ENCODE data around the gene SRPRB.
"Not testable (repeated sequence)": the region's sequence is repeated elsewhere in the genome, so short reads cannot be mapped to it uniquely, and the experiment has no call there.

The SRPRB gene

GRCh38 chr3:133779626-133780203 lies 25.9 kb upstream of the SRPRB start:
- no peak for DNase-seq

GRCh38 chr3:133780756-133781155 lies 24.9 kb upstream of the SRPRB start:
- not testable (repeated sequence) for DNase-seq

GRCh38 chr3:133781570-133781969 lies 24.0 kb upstream of the SRPRB start:
- no peak for DNase-seq

GRCh38 chr3:133782454-133782853 lies 23.2 kb upstream of the SRPRB start:
- no peak for DNase-seq

- no peak for DNase-seq
Observed at GRCh38 chr3:133783762-133784161, 21.9 kb upstream of the SRPRB start.

- no peak for DNase-seq
Observed at GRCh38 chr3:133788024-133788423, 17.6 kb upstream of the SRPRB start.

GRCh38 chr3:133792171-133792763 lies 13.3 kb upstream of the SRPRB start:
- no peak for DNase-seq

- no peak for DNase-seq
Observed at GRCh38 chr3:133797396-133798105, 8.1 kb upstream of the SRPRB start.

- DNase-seq, result no peak
Observed at GRCh38 chr3:133799794-133800585, 5.6 kb upstream of the SRPRB start.

GRCh38 chr3:133803469-133803868 lies 2.1 kb upstream of the SRPRB start:
- no peak for DNase-seq

- no peak for DNase-seq
Observed at GRCh38 chr3:133804896-133805295, 719 bp upstream of the SRPRB start.

GRCh38 chr3:133805384-133805701 lies 272 bp upstream of the SRPRB start:
- DNase-seq, result no peak

- no peak for DNase-seq
Observed at GRCh38 chr3:133812872-133813271, 7.3 kb downstream of the SRPRB start.

- no peak for DNase-seq
Observed at GRCh38 chr3:133815386-133815785, 9.8 kb downstream of the SRPRB start.

GRCh38 chr3:133820129-133820528 lies 14.5 kb downstream of the SRPRB start:
- DNase-seq, result no peak

- DNase-seq, result no peak
Observed at GRCh38 chr3:133820889-133821675, 15.5 kb downstream of the SRPRB start.

- no peak for DNase-seq
Observed at GRCh38 chr3:133821767-133822638, 16.4 kb downstream of the SRPRB start.

GRCh38 chr3:133824961-133825485 lies 19.4 kb downstream of the SRPRB start:
- DNase-seq, result no peak

GRCh38 chr3:133825969-133826727 lies 20.5 kb downstream of the SRPRB start:
- DNase-seq, result no peak

GRCh38 chr3:133827136-133827535 lies 21.5 kb downstream of the SRPRB start:
- DNase-seq, result peak; percentile 26

GRCh38 chr3:133827684-133828083 lies 22.1 kb downstream of the SRPRB start:
- no peak for DNase-seq
